HepG2 (cell line): ENCODE data around the gene ADGRL3. TPM values are rescaled to one million over a fixed set of nuclear protein-coding genes. Genes with fewer than 3 reads are reported as not detected.

Experiments used
- BRCA1 ChIP-seq: sonication (generic); formaldehyde crosslinking; IDR thresholded peaks from 2 replicates; pipeline ENCODE4 v1.4.0; 2020; ENCODE audit warnings: missing genetic modification reagents
- EP300 ChIP-seq, 3 experiments: sonication (generic) in 1 of 3; formaldehyde crosslinking in 1 of 3; IDR thresholded peaks; 2 replicates each; pipeline versions ENCODE4 v1.5.1 to v1.6.1; 2011 to 2020; ENCODE audit warnings: low read depth in 2 of 3, low read length in 2 of 3, borderline replicate concordance in 1 of 3, improper control_type of control experiment in 1 of 3, mild to moderate bottlenecking in 1 of 3, missing genetic modification reagents in 1 of 3, moderate library complexity in 1 of 3
- PBX3 ChIP-seq: sonication (generic); formaldehyde crosslinking; IDR thresholded peaks from 2 replicates; pipeline ENCODE4 v1.8.1; 2023; ENCODE audit warnings: missing genetic modification reagents, inconsistent platforms, borderline replicate concordance
- PRMT3 ChIP-seq: sonication (generic); formaldehyde crosslinking; IDR thresholded peaks from 2 replicates; pipeline ENCODE4 v1.8.1; 2022; ENCODE audit warnings: low read depth, mild to moderate bottlenecking, moderate library complexity, missing genetic modification reagents, borderline replicate concordance
- SKI ChIP-seq: fragments of 450-650 bp; IDR thresholded peaks from one replicate; pipeline ENCODE4 v1.6.1; 2018; ENCODE audit warnings: mild to moderate bottlenecking; ENCODE audit not compliant: partially characterized antibody
- ZNF142 ChIP-seq: sonication (generic); formaldehyde crosslinking; IDR thresholded peaks from 2 replicates; pipeline ENCODE4 v1.4.0; 2020; ENCODE audit warnings: missing genetic modification reagents
- ZNF431 ChIP-seq: sonication (generic); formaldehyde crosslinking; IDR thresholded peaks from 2 replicates; pipeline ENCODE4 v1.9.0; 2022; ENCODE audit warnings: missing genetic modification reagents, low read depth, mild to moderate bottlenecking, borderline replicate concordance
- ZSCAN29 ChIP-seq: sonication (generic); formaldehyde crosslinking; conservative IDR thresholded peaks from 2 replicates; pipeline ENCODE4 v1.4.0; 2020; ENCODE audit warnings: mild to moderate bottlenecking, missing genetic modification reagents
- polyA plus RNA-seq, 8 experiments: library from polyadenylated mRNA; depleted of rRNA in 3 of 8; stranded (reverse) in 7 of 8; unstranded in 1 of 8; fragments of >200 nt; fragmentation: Illumina TruSeq in 4 of 8; extraction: Trizol in 4 of 8; gene quantifications; 2 replicates each; pipeline versions ENCODE4 v1.2.1 to v1.2.3, GENCODE V29; 2011 to 2016; ENCODE audit warnings: low read depth in 4 of 8, missing spikeins in 1 of 8, mixed read lengths in 1 of 8; ENCODE audit not compliant: insufficient read depth in 1 of 8
- total RNA-seq, 5 experiments: library from RNA; depleted of rRNA; stranded (reverse); fragments of >200 nt; fragmentation: Illumina TruSeq; extraction: Trizol; gene quantifications; 2 replicates each; pipeline ENCODE4 v1.2.3, GENCODE V29; 2016; ENCODE audit warnings: low read depth in 1 of 5

ADGRL3 gene
- total and polyA plus RNA-seq, 2 of the 13 experiments (the other 11 are each of a cell fraction or from before 2014, with no cell fraction given) = 0.04 to 0.05 TPM

- TF ChIP-seq PRMT3 (CRISPR knock-in tag) (no peak), BRCA1 (CRISPR knock-in tag) (no peak), EP300 (IDR thresholded peaks at IDR 0.05; ENCODE audit: low read depth in 2 of 2, low read length in 2 of 2) (no peak), EP300 (CRISPR knock-in tag; IDR thresholded peaks at IDR 0.05; ENCODE audit: borderline replicate concordance) (no peak), PBX3 (no peak), SKI (no peak), ZNF142 (CRISPR knock-in tag) (no peak), ZNF431 (CRISPR knock-in tag) (no peak), ZSCAN29 (CRISPR knock-in tag) (no peak)
These were observed 715.4 kb downstream of the ADGRL3 start (continued) for GRCh38 chr4:61915501-61915900.
